Occipital lobe (tissue), 2 donors: ENCODE measurements around the gene SCCPDH. TPM values are rescaled to one million over a fixed set of nuclear protein-coding genes. Genes with fewer than 3 reads are reported as not detected.
"Not testable (repeated sequence)": the region's sequence is repeated elsewhere in the genome, so short reads cannot be mapped to it uniquely, and the experiment has no call there.

ENCODE experiments used
- DNase-seq: peaks from one replicate; lab custom pipeline; 2025; lab: John Stamatoyannopoulos, UW
- total RNA-seq: library from RNA; depleted of rRNA; stranded (reverse); fragments of >200 nt; gene quantifications from one replicate; pipeline ENCODE4 v1.2.3, GENCODE V29; 2014

Gene SCCPDH, protein sequence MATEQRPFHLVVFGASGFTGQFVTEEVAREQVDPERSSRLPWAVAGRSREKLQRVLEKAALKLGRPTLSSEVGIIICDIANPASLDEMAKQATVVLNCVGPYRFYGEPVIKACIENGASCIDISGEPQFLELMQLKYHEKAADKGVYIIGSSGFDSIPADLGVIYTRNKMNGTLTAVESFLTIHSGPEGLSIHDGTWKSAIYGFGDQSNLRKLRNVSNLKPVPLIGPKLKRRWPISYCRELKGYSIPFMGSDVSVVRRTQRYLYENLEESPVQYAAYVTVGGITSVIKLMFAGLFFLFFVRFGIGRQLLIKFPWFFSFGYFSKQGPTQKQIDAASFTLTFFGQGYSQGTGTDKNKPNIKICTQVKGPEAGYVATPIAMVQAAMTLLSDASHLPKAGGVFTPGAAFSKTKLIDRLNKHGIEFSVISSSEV
- 53.2 TPM for total RNA-seq

DNA sequence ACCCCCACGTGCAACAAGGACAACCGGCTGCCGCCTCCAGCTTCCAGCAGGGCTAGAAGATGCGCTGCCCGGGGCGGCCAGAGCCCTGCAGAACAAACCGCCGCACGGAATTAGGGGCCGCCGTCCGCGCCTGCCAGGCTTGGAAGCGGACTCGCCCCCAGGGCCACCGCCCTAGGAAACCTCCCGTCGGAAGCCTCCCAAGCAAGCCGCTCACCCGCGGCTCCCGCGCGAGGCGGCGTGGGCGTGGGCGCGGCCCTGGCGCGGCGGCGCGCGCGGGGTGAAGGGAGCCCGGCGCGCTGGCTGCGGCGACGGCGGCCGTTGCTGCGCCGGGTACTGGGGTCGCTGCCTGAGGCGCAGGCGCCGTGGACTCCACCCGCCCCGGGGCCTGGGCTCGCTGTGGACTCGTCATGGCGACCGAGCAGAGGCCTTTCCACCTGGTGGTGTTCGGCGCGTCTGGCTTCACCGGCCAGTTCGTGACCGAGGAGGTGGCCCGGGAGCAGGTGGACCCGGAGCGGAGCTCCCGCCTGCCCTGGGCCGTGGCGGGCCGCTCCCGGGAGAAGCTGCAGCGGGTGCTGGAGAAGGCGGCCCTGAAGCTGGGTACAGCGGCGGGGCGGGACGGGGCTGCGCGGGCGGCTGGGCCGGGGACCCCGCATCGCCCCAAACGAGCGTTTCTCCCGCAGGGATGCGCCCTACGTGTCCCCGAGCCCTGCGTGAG is at the start of gene SCCPDH:
Gene SCCPDH (plus strand): TSS at position 394 of the 715 bp plus-strand sequence. CDS start 14 bp downstream, at position 408.
- peak; percentile 68 for DNase-seq

DNA sequence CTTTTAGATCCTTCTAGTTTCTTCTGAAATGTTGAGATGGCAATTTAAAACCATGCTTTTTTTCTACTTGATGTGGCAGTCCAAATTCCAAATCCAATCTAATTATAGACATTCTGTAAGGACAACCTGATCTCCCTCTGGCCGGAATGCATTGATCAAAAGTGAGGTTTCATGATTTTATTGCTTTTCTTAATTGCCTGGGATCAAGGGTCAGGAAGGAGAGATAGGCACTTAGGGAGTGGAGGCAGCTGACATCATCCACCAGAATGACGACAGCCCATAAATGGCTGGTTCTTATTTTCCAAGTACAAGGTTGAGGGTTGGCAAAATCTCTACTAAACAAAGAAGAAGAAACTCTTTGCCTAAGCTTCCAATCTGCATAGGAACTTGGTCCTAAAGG is 46.4 kb upstream of the SCCPDH start:
- no peak for DNase-seq

DNA sequence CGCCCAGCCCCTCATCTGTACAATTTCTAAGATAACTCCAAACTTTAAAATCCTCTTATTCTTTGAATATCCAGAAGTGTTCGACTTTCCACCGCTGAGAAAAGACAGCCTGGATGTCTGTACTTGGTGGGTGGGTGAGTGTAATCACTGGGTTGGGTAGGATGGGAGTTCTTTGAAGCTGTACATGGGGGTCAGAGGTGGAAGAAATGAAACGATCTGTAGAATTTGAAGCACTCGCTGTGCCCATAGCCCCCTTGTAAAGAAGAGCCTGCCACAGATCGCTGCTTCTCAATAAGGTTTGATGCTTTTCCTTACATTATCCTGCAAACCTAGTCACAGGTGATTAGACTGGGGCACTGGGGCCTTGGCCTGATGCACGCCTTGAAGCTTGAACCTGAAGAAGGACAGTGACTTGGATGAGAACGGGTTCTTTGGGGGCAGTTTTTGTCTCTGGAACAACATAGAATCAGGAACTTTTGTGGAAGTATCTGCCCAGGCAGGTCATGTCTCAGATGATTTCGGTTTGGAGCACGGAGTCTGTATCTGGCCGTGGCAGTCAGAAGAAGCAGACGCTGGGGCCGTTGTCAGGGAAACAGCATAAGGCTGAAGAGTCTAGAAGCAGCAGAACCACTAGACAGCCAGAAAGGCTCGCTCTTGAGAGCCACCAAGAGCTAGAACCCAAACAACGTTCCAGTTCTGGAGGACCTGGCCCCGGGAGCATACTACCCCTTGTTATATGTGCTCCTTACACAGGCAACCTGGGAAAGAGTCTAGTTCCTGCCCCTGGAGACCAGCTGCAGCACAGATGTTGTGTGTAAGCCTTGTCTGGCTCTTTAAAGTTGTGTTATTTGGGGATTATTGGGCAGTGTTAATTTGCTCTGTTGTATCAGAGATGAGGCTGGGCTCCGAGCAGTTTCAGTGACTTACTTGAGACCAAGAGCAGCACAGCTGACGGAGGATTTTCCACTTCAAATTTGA is 45.1 kb upstream of the SCCPDH start:
- peak; percentile 10 for DNase-seq

DNA sequence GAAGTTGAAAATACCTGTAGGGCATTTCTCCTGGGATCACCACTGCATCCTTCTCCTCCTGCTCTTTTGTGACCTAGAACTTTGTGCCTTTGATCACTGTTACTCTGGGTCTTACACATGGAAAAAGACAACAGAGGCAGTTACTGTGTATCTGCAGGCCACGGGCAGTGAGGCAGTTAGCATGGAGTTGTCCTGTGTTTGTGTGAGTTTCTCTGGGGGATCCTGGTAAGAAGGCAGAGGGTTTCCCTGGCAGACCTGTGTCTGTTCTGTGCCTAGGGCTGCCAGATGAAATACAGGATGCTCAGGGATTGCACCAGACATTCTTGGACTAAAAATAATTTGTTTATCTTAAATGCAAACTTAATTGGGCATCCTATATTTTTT is 44.4 kb upstream of the SCCPDH start:
- no peak for DNase-seq

DNA sequence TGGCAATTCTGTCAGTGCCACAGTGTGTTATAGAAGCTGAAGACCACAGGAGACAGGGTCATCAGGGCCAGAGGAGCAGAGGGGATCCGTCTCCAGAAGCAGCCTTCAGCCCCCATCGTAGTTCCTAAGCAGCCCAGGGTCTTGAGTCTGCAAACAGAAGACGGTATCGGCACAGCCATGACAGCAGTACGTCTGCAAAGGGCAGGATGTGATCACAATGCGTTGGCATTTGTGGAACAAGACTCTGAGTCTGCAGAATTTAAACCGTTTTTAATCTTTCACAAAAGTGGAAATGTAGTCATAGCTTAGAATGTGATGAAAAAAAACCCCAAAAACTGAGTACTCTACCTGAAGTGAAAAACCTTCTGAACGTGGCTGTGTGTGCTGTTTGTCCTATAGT is 44.0 kb upstream of the SCCPDH start:
- DNase-seq, result no peak

DNA sequence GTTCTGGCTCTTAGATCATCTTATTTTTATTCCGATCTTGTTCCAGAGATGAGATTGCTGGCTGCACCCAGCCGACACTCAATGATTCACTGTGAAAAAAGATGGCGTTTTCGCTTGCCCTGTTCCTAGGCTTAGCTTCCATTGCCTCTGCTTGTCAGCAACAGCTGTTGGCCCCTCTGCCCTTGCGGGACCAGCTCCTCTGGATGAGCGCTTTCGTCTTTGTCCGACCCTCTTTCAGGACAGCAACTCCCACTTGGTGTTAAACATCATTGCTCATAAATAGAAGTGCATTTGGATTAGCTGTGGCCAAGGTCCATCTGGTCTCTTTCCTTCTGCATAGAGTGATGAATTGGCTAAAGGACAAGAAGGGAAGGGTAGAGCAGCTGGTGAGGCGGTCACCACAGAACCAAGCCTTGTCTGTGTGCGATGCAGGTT is 43.5 kb upstream of the SCCPDH start:
- DNase-seq, result no peak

DNA sequence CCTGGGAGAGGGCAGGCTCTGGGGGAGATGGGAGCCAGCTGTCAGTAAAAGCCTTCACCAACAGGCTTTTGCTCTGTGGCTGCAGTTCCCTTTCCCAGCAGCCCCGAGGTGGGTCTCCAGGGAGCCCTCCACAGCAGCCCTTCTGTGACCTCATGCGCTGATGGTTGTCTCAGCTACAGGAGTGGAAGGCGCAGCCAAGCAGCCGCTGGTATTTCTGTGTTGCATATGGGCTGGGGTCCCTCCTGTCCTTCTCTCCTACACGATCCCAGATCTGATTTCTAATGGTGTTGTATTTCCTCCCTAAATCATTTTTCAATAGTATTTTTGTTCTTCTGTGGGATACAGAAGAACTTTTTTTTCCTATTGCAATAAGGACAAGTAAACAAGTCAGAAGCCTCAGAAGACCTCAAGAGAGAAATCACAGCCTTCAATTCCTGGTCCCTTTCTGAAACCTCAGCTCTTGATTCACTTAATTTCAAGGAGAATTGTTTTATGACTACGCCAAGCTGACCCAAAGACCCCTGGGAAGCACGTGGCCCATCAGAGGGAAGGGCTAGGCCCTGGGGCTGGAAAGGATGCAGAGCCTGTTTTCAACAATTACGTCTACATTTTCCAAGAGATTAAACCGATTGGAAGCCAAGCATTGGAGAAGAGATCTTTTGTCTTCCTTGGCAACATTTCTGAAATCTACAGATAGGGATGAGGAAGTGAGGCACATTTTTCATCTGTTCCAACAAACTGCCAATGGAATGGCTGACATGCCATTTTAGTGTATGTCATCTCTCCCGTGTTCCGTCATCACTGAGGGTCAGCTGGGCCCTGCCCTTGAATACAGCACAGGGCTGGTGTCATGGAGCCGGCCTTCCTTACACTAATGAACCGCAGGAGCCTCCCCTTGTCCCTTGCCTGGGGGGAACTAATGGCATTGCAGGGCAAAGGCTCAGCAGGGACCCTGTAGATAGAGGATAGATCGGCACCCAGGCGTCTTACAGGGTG is 42.0 kb upstream of the SCCPDH start:
- DNase-seq, result no peak

DNA sequence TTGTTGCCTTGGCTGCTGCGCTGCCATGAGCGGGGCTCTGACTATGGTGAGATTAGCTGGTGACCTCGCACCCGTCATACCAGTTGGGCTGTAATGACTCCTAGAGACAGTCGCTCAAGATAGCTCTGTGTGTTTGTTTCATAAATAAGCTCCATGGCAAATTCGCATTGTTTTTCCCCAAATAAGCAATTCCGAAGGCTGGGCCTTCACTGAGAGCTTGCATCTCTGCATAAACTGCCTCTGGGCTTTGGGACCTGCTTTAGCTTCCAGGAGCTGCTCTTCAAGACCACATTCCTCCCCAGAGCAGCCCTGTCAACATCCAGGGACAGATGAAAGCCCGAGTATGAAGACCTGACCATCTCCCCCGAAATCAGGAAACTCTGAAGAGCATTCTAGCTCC is 40.7 kb upstream of the SCCPDH start:
- no peak for DNase-seq

DNA sequence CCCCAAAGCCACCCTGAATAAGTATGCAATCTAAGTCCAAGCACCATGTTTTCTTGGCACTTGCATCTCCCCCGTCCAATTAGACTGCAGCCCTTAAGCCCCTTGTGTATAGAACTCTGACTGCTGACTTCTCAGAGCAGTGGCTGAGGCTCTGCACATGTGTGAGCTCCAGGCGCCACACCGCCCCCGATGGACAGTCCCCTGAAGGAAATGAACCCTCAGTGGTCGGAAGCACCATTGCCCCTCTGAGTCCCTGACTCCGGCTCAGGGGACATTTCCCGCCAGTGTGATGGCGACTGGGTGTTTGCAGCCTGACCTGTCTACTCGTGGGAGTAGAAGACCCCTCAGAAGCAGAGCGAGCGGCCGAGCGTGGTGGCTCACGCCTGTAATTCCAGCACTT is 37.2 kb upstream of the SCCPDH start:
- no peak for DNase-seq

DNA sequence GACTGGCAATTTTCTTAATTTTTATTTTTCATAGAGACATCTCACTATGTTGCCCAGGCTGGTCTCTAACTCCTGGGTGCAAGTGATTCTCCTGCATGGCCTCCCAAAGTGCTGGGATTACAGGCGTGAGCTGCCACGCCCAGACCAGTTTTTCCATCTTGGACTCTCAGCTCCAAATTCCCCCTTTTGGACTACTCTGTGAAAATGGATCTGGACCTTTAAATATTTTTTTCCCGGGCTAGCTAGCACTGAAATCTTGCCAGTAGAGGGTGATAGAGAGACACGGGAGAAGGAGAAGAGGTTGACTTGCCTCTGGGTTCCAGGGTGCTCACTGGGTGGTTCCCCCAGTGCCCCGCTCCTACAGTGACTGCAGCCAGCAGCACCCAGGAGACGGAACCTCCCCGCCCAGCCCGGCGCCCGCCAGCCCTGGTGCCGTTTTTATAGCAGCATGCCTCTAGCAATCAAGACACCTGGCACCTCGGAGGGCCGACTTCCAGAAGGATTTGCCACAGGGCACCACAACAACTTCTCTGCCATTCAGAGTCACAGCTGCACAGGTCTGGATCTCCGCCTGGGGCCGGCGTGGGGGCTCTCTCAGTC is 34.7 kb upstream of the SCCPDH start:
- peak; percentile 31 for DNase-seq

DNA sequence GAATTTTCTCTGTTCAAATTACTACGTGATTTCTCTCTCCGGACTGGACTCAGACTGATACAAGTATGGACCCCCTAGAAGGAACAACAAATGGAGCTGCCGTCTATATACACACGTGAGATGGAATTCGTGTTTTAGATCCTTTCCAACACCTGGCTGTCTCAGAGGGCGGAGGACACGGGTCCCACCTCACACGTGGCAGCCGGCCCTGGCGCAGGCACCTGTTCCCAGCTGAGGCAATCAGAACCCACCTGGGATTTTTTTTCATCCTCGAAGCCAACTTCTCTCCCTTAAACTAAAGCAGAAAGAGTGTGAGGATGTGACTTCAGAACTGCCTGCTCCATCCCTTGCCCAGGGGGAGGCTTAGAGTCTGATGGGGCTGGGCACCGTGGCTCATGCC is 34.1 kb upstream of the SCCPDH start:
- DNase-seq, result no peak

DNA sequence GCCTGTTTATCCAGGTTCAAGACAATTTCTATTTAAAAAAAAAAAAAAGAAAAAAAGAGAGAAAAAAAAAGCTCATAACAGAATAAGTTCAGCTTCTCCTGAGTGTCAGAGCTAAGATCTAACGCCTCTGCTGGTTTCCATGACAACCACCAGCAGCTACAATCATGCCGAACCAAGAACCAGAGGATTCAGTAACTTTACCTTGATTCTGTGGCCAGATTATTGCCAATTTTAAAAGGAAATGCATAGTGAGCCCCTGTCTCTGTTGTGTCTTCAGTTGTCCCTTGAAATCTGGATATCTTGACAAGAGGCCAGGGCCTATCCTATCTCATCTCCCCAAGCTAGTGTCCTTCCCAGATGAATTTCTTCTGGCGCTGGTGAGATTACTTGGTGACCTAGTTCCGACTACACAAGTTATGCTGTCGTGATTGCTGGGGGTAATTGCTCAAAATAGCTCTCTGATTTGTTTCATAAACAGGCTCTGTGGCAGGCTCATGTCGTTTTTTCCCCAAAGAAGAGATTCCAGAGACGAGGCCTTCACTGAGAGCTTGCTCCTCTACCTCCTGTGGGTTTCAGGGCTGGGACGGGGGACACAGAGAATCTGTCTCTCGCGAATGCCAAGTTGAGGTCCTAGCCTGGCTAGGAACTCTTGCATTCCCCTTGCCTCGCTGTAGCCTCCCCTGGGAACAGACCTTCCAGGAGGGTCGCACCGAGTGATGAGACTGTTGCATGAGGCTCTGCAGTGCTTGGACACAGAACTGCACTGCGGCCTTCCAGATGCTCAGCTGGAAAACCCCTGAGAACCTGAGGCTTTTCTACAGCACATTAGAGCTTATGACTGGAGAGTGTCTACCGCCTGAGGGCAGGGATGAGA is 32.4 kb upstream of the SCCPDH start:
- DNase-seq, result peak; percentile 28

DNA sequence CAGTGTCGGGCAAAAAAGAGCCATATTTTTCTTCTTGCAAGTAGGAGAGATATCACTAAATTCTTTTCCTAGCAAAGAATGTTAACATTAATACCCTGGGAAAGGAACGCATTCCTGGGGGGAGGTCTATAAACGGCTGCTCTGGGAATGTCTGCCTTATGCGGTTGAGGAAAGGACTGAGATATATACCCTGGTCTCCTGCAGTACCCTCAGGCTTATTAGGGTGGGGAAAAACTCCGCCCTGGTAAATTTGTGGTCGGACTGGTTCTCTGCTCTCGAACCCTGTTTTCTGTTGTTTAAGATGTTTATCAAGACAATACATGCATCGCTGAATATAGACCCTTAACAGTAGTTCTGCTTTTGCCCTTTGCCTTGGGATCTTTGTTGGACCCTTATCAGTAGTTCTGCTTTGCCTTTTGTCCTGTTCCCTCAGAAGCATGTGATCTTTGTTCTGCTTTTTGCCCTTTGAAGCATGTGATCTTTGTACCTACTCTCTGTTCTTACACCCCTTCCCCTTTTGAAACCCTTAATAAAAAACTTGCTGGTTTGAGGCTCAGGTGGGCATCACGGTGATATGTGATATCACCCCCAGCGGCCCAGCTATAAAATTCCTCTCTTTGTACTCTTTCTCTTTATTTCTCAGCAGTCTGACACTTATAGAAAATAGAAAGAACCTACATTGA is 29.9 kb upstream of the SCCPDH start:
- not testable (repeated sequence) for DNase-seq

DNA sequence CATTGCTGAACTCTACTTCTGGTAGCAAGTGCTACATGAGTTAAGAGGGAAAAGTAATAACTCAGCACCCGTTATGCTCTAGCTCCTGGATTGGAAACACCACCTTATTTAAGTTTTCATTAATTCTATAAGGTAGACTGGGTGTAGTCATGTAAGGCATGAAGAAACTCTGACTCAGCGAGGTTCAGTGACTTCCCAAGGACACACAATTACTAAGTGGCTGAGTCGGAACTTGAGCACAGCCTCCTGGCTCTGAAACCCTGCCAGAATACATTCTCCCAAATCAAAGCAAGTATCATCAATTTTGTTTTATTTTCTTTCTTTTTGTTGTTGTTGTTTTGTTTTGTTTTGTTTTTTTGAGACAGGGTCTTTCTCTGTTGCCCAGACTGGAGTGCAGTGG is 29.1 kb upstream of the SCCPDH start:
- DNase-seq, result no peak

DNA sequence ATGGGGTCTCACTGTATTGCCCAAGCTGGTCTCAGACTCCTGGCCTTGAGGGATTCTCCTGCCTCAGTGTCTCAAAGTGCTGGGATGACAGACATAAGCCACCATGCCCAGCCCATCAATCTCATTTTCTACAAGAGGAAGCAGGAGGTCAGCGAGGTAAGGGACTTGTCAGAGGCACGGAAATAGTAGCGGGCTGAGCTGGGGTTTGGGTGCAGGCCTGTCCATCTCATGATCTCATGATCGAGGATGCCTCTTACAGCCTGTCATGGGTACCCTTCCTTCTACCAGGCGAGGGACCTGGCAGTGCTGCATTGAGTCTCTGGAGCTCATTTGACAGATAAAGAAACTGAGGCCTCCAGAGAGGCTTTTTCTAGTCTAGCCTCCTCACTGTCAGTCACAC is 28.5 kb upstream of the SCCPDH start:
- no peak for DNase-seq

DNA sequence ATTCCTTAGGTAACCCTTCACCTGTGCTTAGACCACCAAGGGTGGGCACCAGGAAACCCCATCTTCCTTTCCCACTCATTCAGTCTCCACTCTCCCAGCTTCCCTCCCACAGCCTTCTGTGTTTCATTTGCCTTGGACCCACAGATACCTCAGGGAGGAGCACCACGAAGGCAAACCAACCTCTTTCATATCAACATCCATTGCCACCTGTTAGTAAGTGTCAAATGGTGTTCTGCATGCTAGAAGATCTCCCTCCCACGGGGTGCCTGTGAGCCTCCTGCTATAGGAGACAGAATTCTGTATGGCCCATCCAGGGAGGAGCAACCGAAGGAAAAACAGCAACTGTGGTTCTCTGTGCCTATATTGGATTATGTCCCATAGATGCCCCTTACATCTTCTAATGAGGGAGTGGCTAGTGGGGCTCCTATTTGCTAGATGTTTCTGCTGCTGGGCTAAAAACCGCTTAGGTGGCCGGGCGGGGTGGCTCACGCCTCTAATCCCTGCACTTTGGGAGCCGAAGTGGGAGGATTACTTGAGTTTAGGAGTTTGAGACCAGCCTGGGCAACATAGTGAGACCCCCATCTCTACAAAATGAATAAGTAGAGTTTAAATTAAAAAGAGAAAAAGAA is 25.6 kb upstream of the SCCPDH start:
- no peak for DNase-seq

DNA sequence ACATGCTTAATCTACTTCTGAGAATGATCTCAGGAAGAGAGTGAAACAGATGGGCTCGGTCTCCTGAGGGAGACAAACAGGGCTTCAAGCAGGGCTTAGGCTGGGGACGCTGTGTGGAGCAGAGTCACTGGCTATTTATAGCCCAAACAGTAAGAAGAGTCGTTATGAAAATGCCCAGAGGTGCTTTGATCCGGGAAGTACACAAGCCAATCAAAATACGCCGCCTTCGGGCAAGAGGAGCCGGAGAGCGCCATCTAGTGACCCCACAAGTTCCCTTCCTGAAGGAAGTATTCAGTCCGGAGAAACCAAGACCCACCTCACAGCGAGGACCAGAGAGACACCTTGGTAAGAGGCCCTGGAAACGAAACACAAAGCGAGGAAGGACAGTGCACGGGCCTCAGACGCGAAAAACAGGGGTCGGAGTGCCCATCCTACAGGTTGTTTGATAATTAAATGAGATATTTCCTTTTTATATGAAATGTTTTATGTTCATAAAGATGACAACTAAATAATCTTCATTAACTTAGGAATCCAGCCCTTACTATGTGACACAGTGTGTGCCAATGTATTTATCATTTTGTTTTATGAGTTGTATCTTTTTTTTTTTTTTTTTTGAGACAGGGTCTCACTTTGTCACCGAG is 25.0 kb upstream of the SCCPDH start:
- DNase-seq, result peak; percentile 57
